AG09309 (cell line): Measurements from ENCODE around the gene DENND10.
A peak's percentile ranks its signal among the peaks of the same experiment; 100 is the strongest.
"Not testable (repeated sequence)": the region's sequence is repeated elsewhere in the genome, so short reads cannot be mapped to it uniquely, and the experiment has no call there.

Experiments
- DNase-seq: peaks from one replicate; pipeline ENCODE4 v3.0.0-alpha.2; 2010; ENCODE audit warnings: low read depth
- H3K4me3 ChIP-seq: 2 replicates; pipeline ENCODE4 v1.5.1; 2011; ENCODE audit warnings: mild to moderate bottlenecking, low read depth, low read length, moderate library complexity; ENCODE audit not compliant: control insufficient read depth
- TF ChIP-seq, protein P1 (sequence below): IDR thresholded peaks from 2 replicates; pipeline ENCODE4 v1.5.1; 2011; ENCODE audit warnings: mild to moderate bottlenecking, low read depth, low read length, inconsistent platforms; ENCODE audit not compliant: insufficient read depth, control insufficient read depth; ENCODE audit errors: missing control alignments

Gene DENND10

DNA sequence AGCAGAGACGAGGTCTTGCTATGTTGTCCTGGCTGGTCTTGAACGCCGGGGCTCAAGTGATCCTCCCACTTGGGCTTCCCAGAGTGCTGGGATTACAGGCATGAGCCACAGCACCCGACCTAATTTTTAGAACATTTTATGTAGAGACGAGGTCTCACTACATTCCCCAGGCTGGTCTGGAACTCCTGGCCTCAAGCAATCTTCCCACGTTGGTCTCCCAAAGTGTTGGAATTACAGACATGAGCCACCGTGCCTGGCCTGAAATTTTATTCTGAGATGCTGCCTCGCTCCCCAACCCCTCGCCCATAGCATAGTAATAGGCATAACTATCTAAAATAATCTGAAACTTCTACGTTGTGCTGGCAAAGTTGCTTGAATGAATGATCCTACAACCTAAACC is 39.7 kb downstream of the DENND10 start:
- TF ChIP-seq, protein P1, sequence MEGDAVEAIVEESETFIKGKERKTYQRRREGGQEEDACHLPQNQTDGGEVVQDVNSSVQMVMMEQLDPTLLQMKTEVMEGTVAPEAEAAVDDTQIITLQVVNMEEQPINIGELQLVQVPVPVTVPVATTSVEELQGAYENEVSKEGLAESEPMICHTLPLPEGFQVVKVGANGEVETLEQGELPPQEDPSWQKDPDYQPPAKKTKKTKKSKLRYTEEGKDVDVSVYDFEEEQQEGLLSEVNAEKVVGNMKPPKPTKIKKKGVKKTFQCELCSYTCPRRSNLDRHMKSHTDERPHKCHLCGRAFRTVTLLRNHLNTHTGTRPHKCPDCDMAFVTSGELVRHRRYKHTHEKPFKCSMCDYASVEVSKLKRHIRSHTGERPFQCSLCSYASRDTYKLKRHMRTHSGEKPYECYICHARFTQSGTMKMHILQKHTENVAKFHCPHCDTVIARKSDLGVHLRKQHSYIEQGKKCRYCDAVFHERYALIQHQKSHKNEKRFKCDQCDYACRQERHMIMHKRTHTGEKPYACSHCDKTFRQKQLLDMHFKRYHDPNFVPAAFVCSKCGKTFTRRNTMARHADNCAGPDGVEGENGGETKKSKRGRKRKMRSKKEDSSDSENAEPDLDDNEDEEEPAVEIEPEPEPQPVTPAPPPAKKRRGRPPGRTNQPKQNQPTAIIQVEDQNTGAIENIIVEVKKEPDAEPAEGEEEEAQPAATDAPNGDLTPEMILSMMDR, result no peak
- no peak for DNase-seq
- H3K4me3 ChIP-seq, result no peak overlapping the region

DNA sequence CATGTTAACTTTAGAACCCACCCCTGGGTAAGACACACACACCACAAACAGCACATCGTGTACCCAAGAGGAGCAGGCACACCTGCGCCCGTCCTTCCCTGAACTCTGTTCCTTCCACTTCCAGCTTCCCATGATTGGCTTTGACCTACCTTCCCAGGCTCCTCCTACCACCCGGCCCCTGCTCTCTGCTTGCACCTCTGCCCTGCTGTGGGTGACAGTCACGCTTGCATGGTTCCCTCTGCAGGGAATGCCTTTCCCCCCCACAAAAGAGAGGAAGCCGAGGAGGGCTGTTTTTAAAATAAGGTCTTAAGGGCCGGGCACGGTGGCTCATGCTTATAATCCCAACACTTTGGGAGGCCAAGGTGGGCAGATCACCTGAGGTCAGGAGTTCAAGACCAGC is 45.2 kb downstream of the DENND10 start:
- TF ChIP-seq, protein P1, result no peak
- no peak for DNase-seq
- no peak overlapping the region for H3K4me3 ChIP-seq

DNA sequence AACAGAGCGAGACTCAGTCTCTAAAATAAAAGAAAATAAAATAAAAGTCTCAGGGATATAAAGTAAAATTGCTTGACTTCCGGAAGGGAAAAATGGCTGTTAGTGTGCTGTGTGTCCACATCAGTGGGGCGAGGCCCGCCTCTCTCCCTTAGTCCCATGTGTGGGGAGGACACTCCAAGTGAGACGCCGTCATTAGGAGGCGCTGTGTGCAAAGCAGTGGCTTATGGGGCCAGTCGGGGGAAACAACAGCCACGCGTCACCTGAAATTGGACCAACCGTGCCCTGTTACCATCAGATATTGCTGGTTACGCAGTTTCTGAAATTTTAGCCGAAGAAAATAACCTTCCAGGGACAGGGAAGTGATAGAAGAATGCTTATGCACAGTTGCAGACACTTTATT is 45.8 kb downstream of the DENND10 start:
- no peak overlapping the region for H3K4me3 ChIP-seq
- no peak for DNase-seq
- TF ChIP-seq, protein P1, result peak; percentile 8

DNA sequence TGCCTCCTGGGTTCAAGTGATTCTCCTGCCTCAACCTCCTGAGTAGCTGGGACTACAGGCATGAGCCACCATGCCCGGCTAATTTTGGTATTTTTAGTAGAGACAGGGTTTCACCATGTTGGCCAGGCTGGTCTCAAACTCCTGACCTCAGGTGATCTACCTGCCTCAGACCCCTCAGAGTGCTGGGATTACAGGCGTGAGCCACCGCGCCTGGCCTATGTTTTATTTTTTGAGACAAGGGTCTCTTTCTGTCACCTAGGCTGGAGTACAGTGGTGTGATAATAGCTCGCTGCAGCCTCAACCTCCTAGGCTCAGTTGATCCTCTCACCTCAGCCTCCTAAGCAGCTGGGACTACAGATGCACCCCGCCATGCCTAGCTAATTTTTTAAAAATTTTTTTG is 47.7 kb downstream of the DENND10 start:
- DNase-seq, H3K4me3 ChIP-seq: not testable (repeated sequence)

DNA sequence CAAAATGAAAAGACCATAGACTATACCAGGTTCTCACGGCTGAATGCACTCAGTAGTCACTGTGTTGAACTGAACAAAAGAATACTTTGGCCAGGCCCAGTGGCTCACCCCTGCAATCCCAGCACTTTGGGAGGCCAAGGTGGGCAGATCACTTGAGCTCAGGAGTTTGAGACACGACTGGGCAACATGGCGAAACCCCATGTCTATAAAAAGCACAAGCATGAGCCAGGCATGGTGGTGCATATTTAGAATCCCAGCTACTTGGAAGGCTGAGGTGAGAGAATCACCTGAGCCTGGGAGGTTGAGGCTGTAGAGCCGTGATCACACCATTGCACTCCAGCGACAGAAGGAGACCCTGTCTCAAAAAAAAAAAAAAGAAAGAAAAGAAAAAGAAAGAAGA is 49.1 kb downstream of the DENND10 start:
- no peak overlapping the region for H3K4me3 ChIP-seq
- DNase-seq, result no peak
- TF ChIP-seq, protein P1, result no peak

DNA sequence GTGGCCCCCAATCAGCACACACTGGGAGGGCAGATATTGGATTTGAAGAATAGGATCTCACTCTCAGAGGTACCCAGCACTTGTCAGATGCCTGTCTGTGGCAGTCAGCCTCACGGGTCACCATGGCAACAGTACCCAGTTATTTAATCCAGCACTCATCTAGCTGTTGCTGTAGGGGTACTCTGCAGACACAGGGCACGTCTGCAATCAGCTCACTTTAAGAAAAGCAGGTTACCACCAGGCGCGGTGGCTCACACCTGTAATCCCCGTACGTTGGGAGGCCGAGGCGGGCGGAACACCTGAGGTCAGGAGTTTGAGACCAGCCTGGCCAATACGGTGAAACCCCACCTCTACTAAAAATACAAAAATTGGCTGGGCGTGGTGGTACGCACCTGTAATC is 49.7 kb downstream of the DENND10 start:
- TF ChIP-seq, protein P1, result no peak
- H3K4me3 ChIP-seq, result no peak overlapping the region
- no peak for DNase-seq

DNA sequence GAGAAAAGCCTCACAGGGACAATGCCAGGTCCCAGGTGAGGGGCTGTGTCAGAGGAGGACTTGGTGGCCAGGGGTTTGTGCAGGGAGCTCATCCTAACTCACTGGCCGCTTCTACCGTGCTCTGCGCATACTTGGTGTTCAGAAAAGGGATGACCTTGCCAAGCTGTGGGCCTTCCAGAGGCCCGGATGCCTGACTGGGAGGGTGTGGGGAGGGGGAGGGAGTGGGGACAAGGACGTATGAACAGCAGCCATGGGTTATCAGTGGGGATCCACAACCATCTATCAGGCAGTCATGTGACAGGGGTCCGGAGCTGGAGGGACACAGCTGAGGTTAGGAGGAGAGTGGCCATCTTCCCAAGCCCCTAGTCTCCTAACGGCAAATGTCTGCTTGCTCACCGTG is 55.4 kb downstream of the DENND10 start:
- no peak for DNase-seq
- TF ChIP-seq, protein P1, result no peak
- no peak overlapping the region for H3K4me3 ChIP-seq
